HTERT RPE-1 (cell line): Measurements from ENCODE around the gene SLC45A2.
"Not testable (repeated sequence)": the region's sequence is repeated elsewhere in the genome, so short reads cannot be mapped to it uniquely, and the experiment has no call there.

Source experiments
- in situ Hi-C: fragments of 300-500 bp; cut with MboI; formaldehyde crosslinking; loops from 4 replicates; pipeline ENCODE4 v1.14.3; 2020; ENCODE audit warnings: low sequenced_read_pairs

The SLC45A2 gene

GRCh38 chr5:33984671-33985124 is at the start of gene SLC45A2:
SLC45A2 (minus strand) TSS chr5:33984693; CDS start chr5:33984583, 110 bp downstream.
- in situ Hi-C loops, result no loop called here

GRCh38 chr5:34031966-34032365 is 47.5 kb upstream of the SLC45A2 start:
- in situ Hi-C loops, result no loop called here

- in situ Hi-C loops, result no loop called here
Observed at GRCh38 chr5:34031117-34031516, 46.6 kb upstream of the SLC45A2 start.

- in situ Hi-C loops, result not testable (repeated sequence)
Observed at GRCh38 chr5:34030585-34030984, 46.1 kb upstream of the SLC45A2 start.

GRCh38 chr5:34030048-34030447 is 45.6 kb upstream of the SLC45A2 start:
- in situ Hi-C loops, result no loop called here

- in situ Hi-C loops, result no loop called here
Observed at GRCh38 chr5:34028349-34028748, 43.9 kb upstream of the SLC45A2 start.

- in situ Hi-C loops, result no loop called here
Observed at GRCh38 chr5:34026089-34026761, 41.7 kb upstream of the SLC45A2 start.

- in situ Hi-C loops, result no loop called here
Observed at GRCh38 chr5:34022121-34022705, 37.7 kb upstream of the SLC45A2 start.

- in situ Hi-C loops, result no loop called here
Observed at GRCh38 chr5:34021334-34021733, 36.8 kb upstream of the SLC45A2 start.

GRCh38 chr5:34020726-34021125 is 36.2 kb upstream of the SLC45A2 start:
- in situ Hi-C loops, result no loop called here

GRCh38 chr5:34017254-34017653 is 32.8 kb upstream of the SLC45A2 start:
- in situ Hi-C loops, result no loop called here

- in situ Hi-C loops, result no loop called here
Observed at GRCh38 chr5:34016750-34017149, 32.3 kb upstream of the SLC45A2 start.

- in situ Hi-C loops, result no loop called here
Observed at GRCh38 chr5:34016222-34016621, 31.7 kb upstream of the SLC45A2 start.

GRCh38 chr5:34015120-34015822 is 30.8 kb upstream of the SLC45A2 start:
- in situ Hi-C loops, result no loop called here

- in situ Hi-C loops, result no loop called here
Observed at GRCh38 chr5:34014626-34015025, 30.1 kb upstream of the SLC45A2 start.

- in situ Hi-C loops, result no loop called here
Observed at GRCh38 chr5:34013547-34013946, 29.1 kb upstream of the SLC45A2 start.

GRCh38 chr5:34012791-34013190 is 28.3 kb upstream of the SLC45A2 start:
- in situ Hi-C loops, result no loop called here

GRCh38 chr5:34011536-34011935 is 27.0 kb upstream of the SLC45A2 start:
- in situ Hi-C loops, result no loop called here

- in situ Hi-C loops, result not testable (repeated sequence)
Observed at GRCh38 chr5:34010146-34010545, 25.7 kb upstream of the SLC45A2 start.

GRCh38 chr5:34009610-34010009 is 25.1 kb upstream of the SLC45A2 start:
- in situ Hi-C loops, result no loop called here

GRCh38 chr5:34008802-34009201 is 24.3 kb upstream of the SLC45A2 start:
- in situ Hi-C loops, result no loop called here
